ENCODE data around the gene PIH1D1.
A peak's percentile ranks its signal among the peaks of the same experiment; 100 is the strongest.

Gene PIH1D1

GRCh38 chr19:49453013-49453756 is 1.6 kb upstream of the PIH1D1 start, which contains the start of gene ALDH16A1 (continued):
- no peak for TF ChIP-seq ZNF18 (tag by site-specific recombination; IDR thresholded peaks at IDR 0.05)
- no peak; the same call in none of the 2 replicates for TF ChIP-seq ZNF629 (tag by site-specific recombination; IDR thresholded peaks at IDR 0.05)
- TF ChIP-seq ZNF354C (tag by site-specific recombination; IDR thresholded peaks at IDR 0.05; ENCODE audit: borderline replicate concordance, low read depth), result no peak
- peak; percentile 94 for TF ChIP-seq KLF9 (tag by site-specific recombination; IDR thresholded peaks at IDR 0.05; ENCODE audit: low read depth)
- no peak for TF ChIP-seq ZNF169 (tag by site-specific recombination; IDR thresholded peaks at IDR 0.05)
- peak; percentile 76 for TF ChIP-seq ZNF341 (tag by site-specific recombination; IDR thresholded peaks at IDR 0.05; ENCODE audit: low read depth)
- no peak for TF ChIP-seq ZNF155 (tag by site-specific recombination; IDR thresholded peaks at IDR 0.05)
- TF ChIP-seq ZNF623 (tag by site-specific recombination; IDR thresholded peaks at IDR 0.05), result no peak
- TF ChIP-seq ZBTB11 (tag by site-specific recombination; conservative IDR thresholded peaks at IDR 0.05; ENCODE audit: low read depth), result peak; percentile 63
- peak; percentile 28; the same call in 1 of the 2 replicates for TF ChIP-seq ZNF394 (tag by site-specific recombination; IDR thresholded peaks at IDR 0.05; ENCODE audit: borderline replicate concordance)
- TF ChIP-seq OSR2 (tag by site-specific recombination; IDR thresholded peaks at IDR 0.05), result no peak
- no peak for TF ChIP-seq ZSCAN30 (tag by site-specific recombination; IDR thresholded peaks at IDR 0.05)
- TF ChIP-seq ZNF133 (tag by site-specific recombination; IDR thresholded peaks at IDR 0.05), result no peak
- TF ChIP-seq ZNF280D (tag by site-specific recombination; IDR thresholded peaks at IDR 0.05), result no peak
- TF ChIP-seq ZBTB10 (tag by site-specific recombination; IDR thresholded peaks at IDR 0.05), result peak; percentile 97
- peak; percentile 7; the same call in 1 of the 2 replicates for TF ChIP-seq PATZ1 (tag by site-specific recombination; IDR thresholded peaks at IDR 0.05)
- TF ChIP-seq ZNF555 (tag by site-specific recombination; conservative IDR thresholded peaks at IDR 0.05), result no peak
- no peak for TF ChIP-seq ZNF37A (tag by site-specific recombination; IDR thresholded peaks at IDR 0.05)
- TF ChIP-seq KLF16 (tag by site-specific recombination; IDR thresholded peaks at IDR 0.05), result peak; percentile 11; the same call in 1 of the 2 replicates
- no peak for TF ChIP-seq ZNF600 (tag by site-specific recombination; IDR thresholded peaks at IDR 0.05)
- TF ChIP-seq ZBTB48 (tag by site-specific recombination; IDR thresholded peaks at IDR 0.05), result peak; percentile 74; the same call in 1 of the 2 replicates
- no peak for TF ChIP-seq PRDM6 (tag by site-specific recombination; IDR thresholded peaks at IDR 0.05)
- TF ChIP-seq ZNF121 (tag by site-specific recombination; IDR thresholded peaks at IDR 0.05), result no peak
